Heart left ventricle (tissue), 13 donors: ENCODE results near the gene FFAR3.

ENCODE experiments used
- POLR2A ChIP-seq, 2 donors: fragments of 450-650 bp; IDR thresholded peaks; one replicate each; pipeline ENCODE4 v1.6.1; 2017; ENCODE audit warnings: antibody characterized with exemption in 2 of 2, mild to moderate bottlenecking in 2 of 2, moderate library complexity in 2 of 2
- TF ChIP-seq, protein P1 (sequence below), 12 donors: fragments of 200-600 bp; sonication (generic) in 4 of 12; IDR thresholded peaks; one replicate each; pipeline versions ENCODE4 v1.5.0 to v1.8.0; 2018 to 2022; ENCODE audit warnings: antibody characterized with exemption in 12 of 12, mild to moderate bottlenecking in 5 of 12
- donor health status: ischemic (EF 13 %, LVEDD 7.1; RV severe dilation, severe dysfunction).
- donor health status: DM: no; HTN: yes; CAD: no.
- donor health status: DM: no; HTN: no; CAD: no.
- donor health status: ischemic (EF 25% LVEDD 6.9; RV normal size, moderate dysfunction).
- donor health status: ischemic (EF 25% LVEDD 5.7; RV mildly dilated, moderate dysfunction).
- donor health status: ischemic (EF 35%, LVEDD 5.7; RV mildly dilated, moderate dysfunction).
- donor health status: nonischemic (EF 11% LVEDD 7.7; RV severe dilation, severe dysfunction).
- donor health status: DM: yes; HTN: yes; CAD: no.
- donor health status: PGD.
- donor health status: ischemic (EF 29% LVEDD 5.4; RV normal size, mild dysfunction).
- donor health status: nonischemic (EF 23%, LVEDD 6.1; RV moderate dilation, normal function).

- TF ChIP-seq, protein P1, sequence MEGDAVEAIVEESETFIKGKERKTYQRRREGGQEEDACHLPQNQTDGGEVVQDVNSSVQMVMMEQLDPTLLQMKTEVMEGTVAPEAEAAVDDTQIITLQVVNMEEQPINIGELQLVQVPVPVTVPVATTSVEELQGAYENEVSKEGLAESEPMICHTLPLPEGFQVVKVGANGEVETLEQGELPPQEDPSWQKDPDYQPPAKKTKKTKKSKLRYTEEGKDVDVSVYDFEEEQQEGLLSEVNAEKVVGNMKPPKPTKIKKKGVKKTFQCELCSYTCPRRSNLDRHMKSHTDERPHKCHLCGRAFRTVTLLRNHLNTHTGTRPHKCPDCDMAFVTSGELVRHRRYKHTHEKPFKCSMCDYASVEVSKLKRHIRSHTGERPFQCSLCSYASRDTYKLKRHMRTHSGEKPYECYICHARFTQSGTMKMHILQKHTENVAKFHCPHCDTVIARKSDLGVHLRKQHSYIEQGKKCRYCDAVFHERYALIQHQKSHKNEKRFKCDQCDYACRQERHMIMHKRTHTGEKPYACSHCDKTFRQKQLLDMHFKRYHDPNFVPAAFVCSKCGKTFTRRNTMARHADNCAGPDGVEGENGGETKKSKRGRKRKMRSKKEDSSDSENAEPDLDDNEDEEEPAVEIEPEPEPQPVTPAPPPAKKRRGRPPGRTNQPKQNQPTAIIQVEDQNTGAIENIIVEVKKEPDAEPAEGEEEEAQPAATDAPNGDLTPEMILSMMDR (IDR thresholded peaks at IDR 0.05): no peak
- TF ChIP-seq POLR2A (IDR thresholded peaks at IDR 0.05): no peak
These were observed 4.8 kb downstream of the FFAR3 start for GRCh38 chr19:35363001-35363590.
